K562 (cell line): ENCODE data around the gene DNAI1. TPM values are rescaled to one million over a fixed set of nuclear protein-coding genes. Genes with fewer than 3 reads are reported as not detected.

ENCODE experiments used
- ATAC-seq: fragments of 200-7000 bp; cut with Tn5 transposase; 3 replicates; pipeline ENCODE4 v1.9.1; 2020; ENCODE audit warnings: moderate library complexity
- BruUV-seq: library from RNA; stranded (reverse); fragments of 400-500 nt; replicated peaks from 2 replicates; lab custom pipeline; 2021; lab: Mats Ljungman, UMichigan
- CTCF ChIA-PET: fragments of 300-600 bp; formaldehyde crosslinking; extraction: SDS; loops from one replicate; lab custom pipeline; 2021; ENCODE audit warnings: low intra/inter-chr PET ratio; lab: Yijun Ruan, JAX
- POLR2A ChIA-PET: fragments of 300-600, 350-650 bp; sonication (Branson Sonifier 250); formaldehyde crosslinking; extraction: SDS; loops from one replicate; lab custom pipeline; 2021; ENCODE audit warnings: antibody characterized with exemption, inconsistent platforms; lab: Yijun Ruan, JAX
- DNase-seq, 4 experiments: peaks; one replicate each; pipeline versions ENCODE4 v3.0.0 to v3.0.0-alpha.2; 2011 to 2018; ENCODE audit warnings: low spot score in 3 of 4, mixed read lengths in 3 of 4; ENCODE audit errors: extremely low read depth in 1 of 4
- FAIRE-seq: peaks from 2 replicates; lab custom pipeline; 2011; peaks lifted over from hg19 to GRCh38; lab: Jason Lieb, UNC
- H2AFZ ChIP-seq: 2 replicates; pipeline ENCODE4 v1.6.0; 2011; ENCODE audit warnings: low read depth, low read length, control low read depth, inconsistent platforms
- H3K27ac ChIP-seq: fragments of 200-600 bp; 3 replicates; pipeline ENCODE4 v1.8.0; 2011; ENCODE audit warnings: low read depth, mild to moderate bottlenecking, control low read depth, inconsistent platforms, low read length, moderate library complexity, mixed read lengths; ENCODE audit errors: extremely low read depth
- H3K27me3 ChIP-seq, 2 experiments: fragments of 300-600 bp in 1 of 2; 2 replicates in 1 of 2; 3 replicates in 1 of 2; pipeline versions ENCODE4 v1.6.0 to v1.8.0; 2011; ENCODE audit warnings: inconsistent platforms in 2 of 2, low read length in 2 of 2, mild to moderate bottlenecking in 1 of 2, mixed read lengths in 1 of 2, moderate library complexity in 1 of 2; ENCODE audit not compliant: control insufficient read depth in 2 of 2, insufficient read depth in 2 of 2
- H3K36me3 ChIP-seq: fragments of 300-600 bp; 3 replicates; pipeline ENCODE4 v1.8.0; 2011; ENCODE audit warnings: mild to moderate bottlenecking, low read length, inconsistent platforms; ENCODE audit not compliant: control insufficient read depth, insufficient read depth
- H3K4me1 ChIP-seq, 2 experiments: fragments of 200-600 bp in 1 of 2; replicated peaks in 1 of 2; 2 replicates in 1 of 2; 3 replicates in 1 of 2; pipeline versions ENCODE4 v1.5.1 to v1.8.0; 2011; ENCODE audit warnings: inconsistent platforms in 2 of 2, low read length in 2 of 2, mild to moderate bottlenecking in 1 of 2, mixed read lengths in 1 of 2, moderate library complexity in 1 of 2; ENCODE audit not compliant: control insufficient read depth in 2 of 2, insufficient read depth in 2 of 2
- H3K4me2 ChIP-seq: 2 replicates; pipeline ENCODE4 v1.6.1; 2011; ENCODE audit warnings: low read length, control low read depth, inconsistent platforms, mixed read lengths; ENCODE audit not compliant: insufficient read depth
- H3K4me3 ChIP-seq: fragments of 200-600 bp; sonication (generic), shearing (Covaris generic); 2 replicates; pipeline ENCODE4 v1.5.1; 2016; ENCODE audit warnings: control low read depth, inconsistent platforms
- H3K79me2 ChIP-seq: fragments of 200-600 bp; 3 replicates; pipeline ENCODE4 v1.8.0; 2011; ENCODE audit warnings: low read length, inconsistent platforms; ENCODE audit not compliant: control insufficient read depth, insufficient read depth
- H3K9ac ChIP-seq, 2 experiments: 2 replicates each; pipeline versions ENCODE4 v1.6.0 to v1.6.1; 2011; ENCODE audit warnings: low read depth in 2 of 2, low read length in 2 of 2, control low read depth in 1 of 2, inconsistent platforms in 1 of 2, mild to moderate bottlenecking in 1 of 2, mixed read lengths in 1 of 2; ENCODE audit not compliant: insufficient read depth in 1 of 2
- H3K9me1 ChIP-seq: one replicate; pipeline ENCODE4 v1.6.0; 2011; ENCODE audit warnings: inconsistent platforms, mild to moderate bottlenecking, low read length, moderate library complexity; ENCODE audit not compliant: control insufficient read depth, insufficient read depth
- H3K9me3 ChIP-seq: replicated peaks from 2 replicates; pipeline ENCODE4 v1.5.1; 2011; ENCODE audit warnings: low read depth, low read length, inconsistent platforms; ENCODE audit not compliant: control insufficient read depth, insufficient read depth
- H4K20me1 ChIP-seq: replicated peaks from 2 replicates; pipeline ENCODE4 v1.6.1; 2011; ENCODE audit warnings: low read length, inconsistent platforms, mixed read lengths; ENCODE audit not compliant: control insufficient read depth, insufficient read depth
- FOSL1 ChIP-seq: fragments of 200-800 bp; sonication (Bioruptor generic); conservative IDR thresholded peaks from 2 replicates; pipeline ENCODE4 v1.6.1; 2016; ENCODE audit warnings: missing genetic modification characterization, missing compliant biosample characterization
- HDAC8 ChIP-seq: fragments of 450-650 bp; IDR thresholded peaks from 2 replicates; pipeline ENCODE4 v1.6.1; 2016; ENCODE audit warnings: mild to moderate bottlenecking, missing genetic modification characterization, moderate library complexity, missing compliant biosample characterization
- KLF13 ChIP-seq: fragments of 450-650 bp; IDR thresholded peaks from 2 replicates; pipeline ENCODE4 v1.6.1; 2016; ENCODE audit warnings: missing genetic modification characterization, low read depth, mild to moderate bottlenecking, missing compliant biosample characterization, moderate library complexity, borderline replicate concordance
- LEF1 ChIP-seq: fragments of 450-650 bp; IDR thresholded peaks from 2 replicates; pipeline ENCODE4 v1.6.1; 2016; ENCODE audit warnings: mild to moderate bottlenecking
- NR2F6 ChIP-seq: fragments of 450-650 bp; formaldehyde crosslinking; IDR thresholded peaks from 2 replicates; pipeline ENCODE4 v1.4.0; 2020; ENCODE audit warnings: mild to moderate bottlenecking
- RCOR1 ChIP-seq, 2 experiments: IDR thresholded peaks; 2 replicates each; pipeline ENCODE4 v1.6.1; 2012; ENCODE audit warnings: low read depth in 2 of 2, low read length in 2 of 2, borderline replicate concordance in 1 of 2, improper control_type of control experiment in 1 of 2
- SMAD2 ChIP-seq: fragments of 150-350 bp; IDR thresholded peaks from 2 replicates; pipeline ENCODE4 v1.6.1; 2014; ENCODE audit warnings: low read depth, mild to moderate bottlenecking, low read length
- ZNF444 ChIP-seq: fragments of 250-450 bp; sonication (Bioruptor Pico); IDR thresholded peaks from 2 replicates; pipeline ENCODE4 v1.4.0; 2020; ENCODE audit warnings: mild to moderate bottlenecking, moderate library complexity
- ZNF766 ChIP-seq: fragments of 200-800 bp; sonication (Bioruptor generic); conservative IDR thresholded peaks from 2 replicates; pipeline ENCODE4 v1.6.1; 2016; ENCODE audit warnings: missing genetic modification characterization, missing compliant biosample characterization
- WGBS: fragments of 100-300 bp; shearing (Covaris generic); methylation state at CpG from one replicate; pipeline ENCODE4 v1.1.6; 2016; ENCODE audit warnings: low coverage, mixed read lengths; ENCODE audit not compliant: insufficient coverage; ENCODE audit errors: missing lambda C conversion rate; 5-methylcytosine and 5-hydroxymethylcytosine counted together
- in situ Hi-C: fragments of 300-500 bp; cut with MboI; formaldehyde crosslinking; loops from 4 replicates; pipeline ENCODE4 v1.15.0; 2018; ENCODE audit warnings: inconsistent platforms, mixed read lengths
- intact Hi-C: fragments of 100-400 bp; cut with micrococcal nuclease; formaldehyde crosslinking; loops from 2 replicates; pipeline ENCODE4 v1.14.2; 2022
- polyA plus RNA-seq, 8 experiments: library from polyadenylated mRNA; depleted of rRNA in 4 of 8; stranded (reverse) in 5 of 8; unstranded in 3 of 8; fragments of >200 nt; fragmentation: Nextera tagmentation in 2 of 8; fragmentation: Illumina TruSeq in 1 of 8; extraction: Ambion mirVana in 2 of 8; extraction: Trizol in 1 of 8; gene quantifications; 2 replicates each; pipeline versions ENCODE4 v1.2.1 to v1.2.3, GENCODE V29; 2011 to 2014; ENCODE audit warnings: inconsistent platforms in 1 of 8, missing spikeins in 1 of 8
- total RNA-seq, 7 experiments: library from RNA; depleted of rRNA in 6 of 7; stranded (reverse); fragments of >200 nt in 6 of 7; fragmentation: Illumina TruSeq in 2 of 7; extraction: Trizol in 2 of 7; gene quantifications; 2 replicates each; pipeline versions ENCODE4 v1.2.1 to v1.2.3, GENCODE V29; 2011 to 2021; ENCODE audit warnings: low replicate concordance in 1 of 7
- TF ChIP-seq, protein P1 (sequence below): fragments of 450-650 bp; IDR thresholded peaks from 2 replicates; pipeline ENCODE4 v1.6.1; 2014; ENCODE audit warnings: low read depth, mild to moderate bottlenecking, moderate library complexity, borderline replicate concordance
- TF ChIP-seq, protein P2 (sequence below): fragments of 450-650 bp; formaldehyde crosslinking; IDR thresholded peaks from 2 replicates; pipeline ENCODE4 v1.4.0; 2020; ENCODE audit warnings: mild to moderate bottlenecking, moderate library complexity
- TF ChIP-seq, protein P3 (sequence below): fragments of 250-450 bp; sonication (Bioruptor Pico); IDR thresholded peaks from 2 replicates; pipeline ENCODE4 v1.6.1; 2021; ENCODE audit warnings: mild to moderate bottlenecking
- TF ChIP-seq, protein P4 (sequence below): sonication (generic); formaldehyde crosslinking; IDR thresholded peaks from 2 replicates; pipeline ENCODE4 v1.8.1; 2023; ENCODE audit warnings: mild to moderate bottlenecking, missing genetic modification reagents

DNAI1 gene
- total and polyA plus RNA-seq, 9 of the 15 experiments (the other 6 are each of a cell fraction or from before 2014, with no cell fraction given): 0.01 to 0.17 (median 0.04) TPM; not detected in 6

DNA sequence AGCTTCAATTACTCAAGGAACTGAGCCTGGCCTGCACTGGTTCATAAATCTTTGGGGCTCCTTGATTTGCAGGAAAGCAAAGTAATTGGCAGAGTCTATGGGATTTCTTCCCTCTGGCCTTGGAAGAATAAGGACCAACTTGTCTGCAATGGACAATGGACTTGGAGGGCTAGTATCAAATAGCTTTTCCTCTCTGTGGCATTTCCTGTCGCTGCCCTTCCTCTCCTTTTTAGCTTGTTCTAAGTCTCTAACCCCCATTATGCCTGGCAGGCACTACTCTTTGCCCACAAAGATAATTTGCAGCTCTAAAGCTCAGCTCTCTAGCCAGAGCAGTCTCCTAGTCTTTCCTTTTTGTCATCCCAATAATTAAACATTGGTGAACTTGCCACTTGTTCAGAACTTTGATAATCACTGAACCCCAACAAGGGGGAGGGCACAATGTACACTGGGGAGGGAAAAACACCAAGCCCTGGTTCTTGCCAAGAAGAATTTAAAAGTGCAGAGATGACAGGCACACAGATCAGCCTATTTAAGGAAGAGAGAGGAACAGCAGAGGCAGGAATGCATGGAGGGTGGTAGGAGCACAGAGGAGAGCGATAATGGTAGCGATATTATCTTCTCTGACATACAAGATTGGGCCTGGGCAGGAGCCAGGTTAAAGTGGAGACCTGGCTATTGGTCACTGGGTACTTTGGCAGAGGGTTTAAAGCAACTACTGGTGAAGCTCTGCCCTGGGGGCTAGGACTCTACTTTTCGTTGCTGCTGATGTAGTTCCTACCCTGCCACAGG is 38.7 kb upstream of the DNAI1 start:
- H3K4me2 ChIP-seq: no peak overlapping the region
- H3K4me1 ChIP-seq: no peaks in the 10 kb centered on the region
- 8% methylated on average over 4 of the region's 4 CpGs for WGBS
- CTCF ChIA-PET: no interaction called here
- in situ Hi-C loops (loop anchor here (10.0 kb wide), 1 partner anchor 75 kb away; no protein-coding TSS in a partner anchor), intact Hi-C loops (no loop called here)
- no peak for DNase-seq
- no peaks in the 10 kb centered on the region for H3K36me3 ChIP-seq
- H3K79me2 ChIP-seq: no peaks in the 10 kb centered on the region
- no peak overlapping the region for H3K27ac ChIP-seq
- H3K4me3 ChIP-seq: no peak overlapping the region
- no peaks in the 10 kb centered on the region for H3K27me3 ChIP-seq
- no peak overlapping the region for H2AFZ ChIP-seq
- H3K9me3 ChIP-seq: no peaks in the 10 kb centered on the region
- H3K9me1 ChIP-seq: no peaks in the 10 kb centered on the region
- TF ChIP-seq, protein P1, sequence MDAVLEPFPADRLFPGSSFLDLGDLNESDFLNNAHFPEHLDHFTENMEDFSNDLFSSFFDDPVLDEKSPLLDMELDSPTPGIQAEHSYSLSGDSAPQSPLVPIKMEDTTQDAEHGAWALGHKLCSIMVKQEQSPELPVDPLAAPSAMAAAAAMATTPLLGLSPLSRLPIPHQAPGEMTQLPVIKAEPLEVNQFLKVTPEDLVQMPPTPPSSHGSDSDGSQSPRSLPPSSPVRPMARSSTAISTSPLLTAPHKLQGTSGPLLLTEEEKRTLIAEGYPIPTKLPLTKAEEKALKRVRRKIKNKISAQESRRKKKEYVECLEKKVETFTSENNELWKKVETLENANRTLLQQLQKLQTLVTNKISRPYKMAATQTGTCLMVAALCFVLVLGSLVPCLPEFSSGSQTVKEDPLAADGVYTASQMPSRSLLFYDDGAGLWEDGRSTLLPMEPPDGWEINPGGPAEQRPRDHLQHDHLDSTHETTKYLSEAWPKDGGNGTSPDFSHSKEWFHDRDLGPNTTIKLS: no peak
- TF ChIP-seq, protein P2, sequence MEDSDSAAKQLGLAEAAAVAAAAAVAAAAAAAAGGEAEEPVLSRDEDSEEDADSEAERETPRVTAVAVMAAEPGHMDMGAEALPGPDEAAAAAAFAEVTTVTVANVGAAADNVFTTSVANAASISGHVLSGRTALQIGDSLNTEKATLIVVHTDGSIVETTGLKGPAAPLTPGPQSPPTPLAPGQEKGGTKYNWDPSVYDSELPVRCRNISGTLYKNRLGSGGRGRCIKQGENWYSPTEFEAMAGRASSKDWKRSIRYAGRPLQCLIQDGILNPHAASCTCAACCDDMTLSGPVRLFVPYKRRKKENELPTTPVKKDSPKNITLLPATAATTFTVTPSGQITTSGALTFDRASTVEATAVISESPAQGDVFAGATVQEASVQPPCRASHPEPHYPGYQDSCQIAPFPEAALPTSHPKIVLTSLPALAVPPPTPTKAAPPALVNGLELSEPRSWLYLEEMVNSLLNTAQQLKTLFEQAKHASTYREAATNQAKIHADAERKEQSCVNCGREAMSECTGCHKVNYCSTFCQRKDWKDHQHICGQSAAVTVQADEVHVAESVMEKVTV (CRISPR knock-in tag): no peak
- TF ChIP-seq LEF1 (no peak), FOSL1 (tag) (no peak), RCOR1 (IDR thresholded peaks at IDR 0.05; ENCODE audit: borderline replicate concordance in 1 of 2, low read depth in 2 of 2, low read length in 2 of 2) (no peak), ZNF766 (CRISPR knock-in tag) (no peak), ZNF444 (no peak), HDAC8 (no peak), KLF13 (tag) (no peak), SMAD2 (no peak), NR2F6 (CRISPR knock-in tag) (no peak)
- TF ChIP-seq, protein P3, sequence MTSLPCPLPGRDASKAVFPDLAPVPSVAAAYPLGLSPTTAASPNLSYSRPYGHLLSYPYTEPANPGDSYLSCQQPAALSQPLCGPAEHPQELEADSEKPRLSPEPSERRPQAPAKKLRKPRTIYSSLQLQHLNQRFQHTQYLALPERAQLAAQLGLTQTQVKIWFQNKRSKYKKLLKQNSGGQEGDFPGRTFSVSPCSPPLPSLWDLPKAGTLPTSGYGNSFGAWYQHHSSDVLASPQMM (CRISPR knock-in tag): no peak
- TF ChIP-seq, protein P4, sequence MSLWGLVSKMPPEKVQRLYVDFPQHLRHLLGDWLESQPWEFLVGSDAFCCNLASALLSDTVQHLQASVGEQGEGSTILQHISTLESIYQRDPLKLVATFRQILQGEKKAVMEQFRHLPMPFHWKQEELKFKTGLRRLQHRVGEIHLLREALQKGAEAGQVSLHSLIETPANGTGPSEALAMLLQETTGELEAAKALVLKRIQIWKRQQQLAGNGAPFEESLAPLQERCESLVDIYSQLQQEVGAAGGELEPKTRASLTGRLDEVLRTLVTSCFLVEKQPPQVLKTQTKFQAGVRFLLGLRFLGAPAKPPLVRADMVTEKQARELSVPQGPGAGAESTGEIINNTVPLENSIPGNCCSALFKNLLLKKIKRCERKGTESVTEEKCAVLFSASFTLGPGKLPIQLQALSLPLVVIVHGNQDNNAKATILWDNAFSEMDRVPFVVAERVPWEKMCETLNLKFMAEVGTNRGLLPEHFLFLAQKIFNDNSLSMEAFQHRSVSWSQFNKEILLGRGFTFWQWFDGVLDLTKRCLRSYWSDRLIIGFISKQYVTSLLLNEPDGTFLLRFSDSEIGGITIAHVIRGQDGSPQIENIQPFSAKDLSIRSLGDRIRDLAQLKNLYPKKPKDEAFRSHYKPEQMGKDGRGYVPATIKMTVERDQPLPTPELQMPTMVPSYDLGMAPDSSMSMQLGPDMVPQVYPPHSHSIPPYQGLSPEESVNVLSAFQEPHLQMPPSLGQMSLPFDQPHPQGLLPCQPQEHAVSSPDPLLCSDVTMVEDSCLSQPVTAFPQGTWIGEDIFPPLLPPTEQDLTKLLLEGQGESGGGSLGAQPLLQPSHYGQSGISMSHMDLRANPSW (CRISPR knock-in tag): no peak
- TF ChIP-seq, all 486 proteins: peak for 0
- Histone ChIP-seq H4K20me1 (peaks cover 4% of the 10 kb centered on the region; the same call in 1 of the 2 replicates), H3K9ac (no peak overlapping the region)
- no TSS peak for BruUV-seq
- ATAC-seq: no peak
- POLR2A ChIA-PET: interaction anchor here (0.6 to 1.1 kb wide), 4 partner anchors 9 to 245 kb away, joined by 3 to 4 read pairs (median 4); no protein-coding TSS in a partner anchor
- no peak for FAIRE-seq
